A673 (cell line): ENCODE measurements around the gene BNC2. TPM values are rescaled to one million over a fixed set of nuclear protein-coding genes. Genes with fewer than 3 reads are reported as not detected.

Experiments
- BruUV-seq: library from RNA; stranded (reverse); fragments of 400-500 nt; replicated peaks from 2 replicates; lab custom pipeline; 2021; lab: Mats Ljungman, UMichigan
- CTCF ChIA-PET: fragments of 300-600 bp; sonication (Branson Sonifier 250); formaldehyde crosslinking; loops from one replicate; lab custom pipeline; 2022; ENCODE audit warnings: antibody characterized with exemption; lab: Charles Lee
- POLR2A ChIA-PET: fragments of 300-600 bp; sonication (Branson Sonifier 250); formaldehyde crosslinking; loops from one replicate; lab custom pipeline; 2022; ENCODE audit warnings: antibody characterized with exemption; ENCODE audit not compliant: low non-redundant PET; lab: Charles Lee
- DNase-seq: peaks from one replicate; pipeline ENCODE4 v3.0.0-alpha.2; 2015; ENCODE audit warnings: low spot score
- H3K27ac ChIP-seq: fragments of 200-600 bp; sonication (generic); 2 replicates; pipeline ENCODE4 v1.5.1; 2016; ENCODE audit warnings: mixed run types, low read depth, mild to moderate bottlenecking, mixed read lengths, antibody characterized with exemption, low read length; ENCODE audit not compliant: poor library complexity, severe bottlenecking
- H3K27me3 ChIP-seq: fragments of 200-600 bp; sonication (generic); replicated peaks from 2 replicates; pipeline ENCODE4 v1.6.1; 2017; ENCODE audit warnings: mixed run types, low read depth, mild to moderate bottlenecking, mixed read lengths, antibody characterized with exemption, low read length; ENCODE audit not compliant: insufficient read depth, poor library complexity
- H3K36me3 ChIP-seq: fragments of 200-600 bp; sonication (generic); 2 replicates; pipeline ENCODE4 v1.6.1; 2016; ENCODE audit warnings: mixed run types, mild to moderate bottlenecking, mixed read lengths, antibody characterized with exemption, low read length; ENCODE audit not compliant: insufficient read depth, poor library complexity, severe bottlenecking
- H3K4me1 ChIP-seq: fragments of 200-600 bp; sonication (generic); 2 replicates; pipeline ENCODE4 v1.6.1; 2017; ENCODE audit warnings: mixed run types, mild to moderate bottlenecking, mixed read lengths, antibody characterized with exemption, low read length; ENCODE audit not compliant: insufficient read depth, poor library complexity, severe bottlenecking
- H3K4me3 ChIP-seq: fragments of 200-600 bp; sonication (generic); 2 replicates; pipeline ENCODE4 v1.5.1; 2016; ENCODE audit warnings: low read depth, mixed run types, mild to moderate bottlenecking, mixed read lengths, low read length; ENCODE audit not compliant: poor library complexity, severe bottlenecking
- H3K9me3 ChIP-seq: fragments of 200-600 bp; sonication (generic); 2 replicates; pipeline ENCODE4 v1.6.1; 2016; ENCODE audit warnings: mixed run types, low read depth, mild to moderate bottlenecking, mixed read lengths, antibody characterized with exemption, low read length; ENCODE audit not compliant: poor library complexity, severe bottlenecking
- EZH2 ChIP-seq: fragments of 200-600 bp; sonication (generic); IDR thresholded peaks from 2 replicates; pipeline ENCODE4 v1.6.1; 2017; ENCODE audit warnings: borderline replicate concordance, low read depth, mild to moderate bottlenecking, mixed read lengths, antibody characterized with exemption, low read length; ENCODE audit not compliant: poor library complexity, severe bottlenecking
- intact Hi-C: fragments of 100-400 bp; cut with micrococcal nuclease; formaldehyde crosslinking; loops from one replicate; pipeline ENCODE4 v1.10.0; 2022; ENCODE audit not compliant: unreplicated experiment
- total RNA-seq: library from RNA; stranded (reverse); gene quantifications from 2 replicates; pipeline ENCODE4 v1.2.3, GENCODE V29; 2021
- TF ChIP-seq, protein P1 (sequence below): fragments of 300-800, 200-600 bp; sonication (generic); conservative IDR thresholded peaks from 2 replicates; pipeline ENCODE4 v1.5.1; 2017; ENCODE audit warnings: low read depth, mild to moderate bottlenecking, antibody characterized with exemption, low read length, moderate library complexity, mixed read lengths

The BNC2 gene
- total RNA-seq, 1 experiment from 2014 or later = 0.45 TPM

DNA sequence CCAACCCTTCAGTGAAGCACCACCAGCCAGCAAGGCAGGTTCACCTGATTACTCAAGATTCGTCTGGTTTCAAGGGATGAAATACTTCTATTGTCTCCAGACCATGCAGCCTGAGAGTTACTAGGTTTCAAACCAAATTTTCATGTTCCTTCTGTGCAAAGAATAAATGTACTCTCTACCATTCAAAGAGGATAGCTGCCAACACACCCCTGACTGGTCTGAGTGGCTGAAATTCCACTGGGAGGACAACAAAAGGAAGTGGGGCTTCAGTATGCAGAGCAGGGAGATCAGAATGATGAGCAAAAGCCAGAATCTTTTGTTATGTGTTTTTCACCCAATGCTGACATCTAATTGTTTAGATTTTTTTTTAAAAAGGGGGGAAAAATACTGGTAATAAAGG, 356.3 kb downstream of the BNC2 start:
- ChIA-PET POLR2A (no interaction called here), CTCF (no interaction called here)
- Histone ChIP-seq H3K36me3 (no peaks in the 10 kb centered on the region), H3K27me3 (no peaks in the 10 kb centered on the region), H3K27ac (no peak overlapping the region), H3K9me3 (no peaks in the 10 kb centered on the region), H3K4me1 (no peaks in the 10 kb centered on the region), H3K4me3 (no peak overlapping the region)
- TF ChIP-seq, protein P1, sequence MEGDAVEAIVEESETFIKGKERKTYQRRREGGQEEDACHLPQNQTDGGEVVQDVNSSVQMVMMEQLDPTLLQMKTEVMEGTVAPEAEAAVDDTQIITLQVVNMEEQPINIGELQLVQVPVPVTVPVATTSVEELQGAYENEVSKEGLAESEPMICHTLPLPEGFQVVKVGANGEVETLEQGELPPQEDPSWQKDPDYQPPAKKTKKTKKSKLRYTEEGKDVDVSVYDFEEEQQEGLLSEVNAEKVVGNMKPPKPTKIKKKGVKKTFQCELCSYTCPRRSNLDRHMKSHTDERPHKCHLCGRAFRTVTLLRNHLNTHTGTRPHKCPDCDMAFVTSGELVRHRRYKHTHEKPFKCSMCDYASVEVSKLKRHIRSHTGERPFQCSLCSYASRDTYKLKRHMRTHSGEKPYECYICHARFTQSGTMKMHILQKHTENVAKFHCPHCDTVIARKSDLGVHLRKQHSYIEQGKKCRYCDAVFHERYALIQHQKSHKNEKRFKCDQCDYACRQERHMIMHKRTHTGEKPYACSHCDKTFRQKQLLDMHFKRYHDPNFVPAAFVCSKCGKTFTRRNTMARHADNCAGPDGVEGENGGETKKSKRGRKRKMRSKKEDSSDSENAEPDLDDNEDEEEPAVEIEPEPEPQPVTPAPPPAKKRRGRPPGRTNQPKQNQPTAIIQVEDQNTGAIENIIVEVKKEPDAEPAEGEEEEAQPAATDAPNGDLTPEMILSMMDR = no peak
- intact Hi-C loops = no loop called here
- BruUV-seq = no TSS peak
- no peak for DNase-seq

DNA sequence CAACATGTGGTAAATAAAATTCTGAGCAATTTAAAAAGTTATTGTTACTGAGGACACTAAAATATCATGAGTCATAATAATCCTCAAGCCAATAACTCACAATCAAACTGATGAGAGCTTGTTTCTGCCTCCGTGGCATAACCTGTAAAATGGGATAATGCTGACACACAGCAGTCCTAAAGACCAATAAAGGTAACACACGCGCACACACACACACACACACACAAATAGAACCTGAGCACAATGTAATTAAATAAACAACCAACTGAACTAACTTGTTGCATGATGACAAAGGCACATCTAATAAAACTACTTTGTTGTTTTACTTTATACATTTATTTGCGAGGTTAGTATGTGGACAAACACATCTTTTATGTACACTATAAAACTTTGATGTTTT, 358.2 kb downstream of the BNC2 start:
- no peak for TF ChIP-seq EZH2
- TF ChIP-seq, protein P1 = no peak
- no peaks in the 10 kb centered on the region for H3K27me3 ChIP-seq
- BruUV-seq = no TSS peak
- no peak overlapping the region for H3K27ac ChIP-seq
- H3K4me1 ChIP-seq = no peaks in the 10 kb centered on the region
- H3K36me3 ChIP-seq = no peaks in the 10 kb centered on the region
- CTCF ChIA-PET = no interaction called here
- no peak overlapping the region for H3K4me3 ChIP-seq
- intact Hi-C loops = no loop called here
- no peak for DNase-seq
- POLR2A ChIA-PET = no interaction called here
- H3K9me3 ChIP-seq = no peaks in the 10 kb centered on the region

DNA sequence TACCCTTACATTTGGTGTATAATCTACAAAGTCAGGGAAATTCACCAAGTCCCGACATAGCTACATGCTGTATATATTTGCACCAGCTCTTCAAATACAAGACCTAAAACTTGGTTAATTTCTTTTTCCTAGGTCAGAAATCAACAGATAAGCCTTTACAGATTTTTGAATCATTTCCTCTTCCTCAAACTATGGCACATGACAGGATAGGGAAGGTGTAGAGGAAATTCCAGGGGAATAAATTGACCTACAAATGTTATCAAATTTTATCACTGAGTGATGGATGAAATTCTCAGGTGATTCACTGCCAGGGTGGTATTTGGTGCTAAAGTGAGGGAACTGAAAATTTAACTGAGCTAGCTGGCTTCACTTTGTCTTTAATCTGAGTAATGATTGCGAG, 360.0 kb downstream of the BNC2 start:
- H3K4me3 ChIP-seq = no peak overlapping the region
- no peaks in the 10 kb centered on the region for H3K4me1 ChIP-seq
- no TSS peak for BruUV-seq
- H3K27me3 ChIP-seq = no peaks in the 10 kb centered on the region
- no peaks in the 10 kb centered on the region for H3K36me3 ChIP-seq
- TF ChIP-seq EZH2 = no peak
- TF ChIP-seq, protein P1 = no peak
- CTCF ChIA-PET = no interaction called here
- POLR2A ChIA-PET = no interaction called here
- no peak for DNase-seq
- H3K27ac ChIP-seq = no peak overlapping the region
- intact Hi-C loops = no loop called here
- no peaks in the 10 kb centered on the region for H3K9me3 ChIP-seq
